ENCODE measurements around the gene MFSD6. TPM values are rescaled to one million over a fixed set of nuclear protein-coding genes. Genes with fewer than 3 reads are reported as not detected.

MFSD6 gene
- total and polyA plus RNA-seq, 2 of the 8 experiments (the other 6 are each of a cell fraction or from before 2014, with no cell fraction given) = 1.8 to 5.1 TPM

DNA sequence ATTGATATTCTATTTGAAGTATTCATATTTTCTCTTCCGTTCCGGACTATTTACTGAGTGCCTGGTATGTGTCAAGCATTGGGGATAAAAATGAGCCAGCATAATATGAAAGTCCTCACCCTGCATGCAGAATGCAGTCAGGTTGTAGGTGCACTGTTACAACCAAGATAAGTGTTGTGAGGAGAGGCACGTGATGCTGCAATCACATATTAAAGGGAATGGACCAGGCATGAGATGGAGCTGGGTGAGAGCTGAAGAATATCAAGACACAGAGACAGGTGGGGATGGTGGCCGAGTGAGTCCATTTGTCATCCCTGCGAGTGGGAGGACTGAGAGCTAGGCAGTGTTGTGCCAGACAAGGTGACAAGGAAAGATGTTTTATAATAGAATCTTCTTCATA lies 52.3 kb downstream of the MFSD6 start:
- Histone ChIP-seq H3K79me2 (ENCODE audit: control insufficient read depth in 1 of 2, insufficient read depth in 2 of 2, low read length in 2 of 2) (no peaks in the 10 kb centered on the region), H2BK15ac (ENCODE audit: low read length) (no peak overlapping the region), H2BK12ac (ENCODE audit: low read depth, low read length) (no peak overlapping the region), H3K9ac (replicated peaks in 1 of 4; ENCODE audit: extremely low read depth in 1 of 4, low read depth in 3 of 4, low read length in 3 of 4) (no peak overlapping the region), H3K9me3 (ENCODE audit: insufficient read depth in 2 of 2, low read depth in 1 of 2, low read length in 1 of 2) (no peaks in the 10 kb centered on the region), H4K20me1 (replicated peaks in 1 of 2; ENCODE audit: control insufficient read depth in 1 of 2, insufficient read depth in 2 of 2, low read length in 2 of 2) (no peaks in the 10 kb centered on the region), H3K27ac (ENCODE audit: low read depth, low read length) (no peak overlapping the region), H3K4me1 (replicated peaks in 1 of 4; ENCODE audit: control insufficient read depth in 3 of 4, insufficient read depth in 4 of 4, low read length in 3 of 4) (no peaks in the 10 kb centered on the region), H2BK20ac (ENCODE audit: low read length) (no peak overlapping the region), H3K79me1 (ENCODE audit: low read depth, low read length) (no peaks in the 10 kb centered on the region), H4K91ac (replicated peaks; ENCODE audit: insufficient read length, low read length) (no peak overlapping the region), H3K4me2 (ENCODE audit: insufficient read depth in 1 of 2, low read depth in 2 of 2, low read length in 2 of 2) (no peak overlapping the region), H3K56ac (replicated peaks; ENCODE audit: insufficient read length, low read depth, low read length) (no peak overlapping the region), H3K27me3 (replicated peaks in 1 of 4; ENCODE audit: control insufficient read depth in 3 of 4, extremely low read depth in 1 of 4, insufficient read depth in 3 of 4, low read length in 3 of 4) (no peaks in the 10 kb centered on the region), H3K36me3 (ENCODE audit: control insufficient read depth in 2 of 4, insufficient read depth in 4 of 4, low read length in 3 of 4) (no peaks in the 10 kb centered on the region), H2AFZ (ENCODE audit: low read length) (no peak overlapping the region), H4K8ac (ENCODE audit: extremely low read depth, insufficient read depth, low read length) (no peak overlapping the region), H3K14ac (ENCODE audit: insufficient read length) (no peak overlapping the region), H3K23me2 (ENCODE audit: low read depth, low read length) (no peaks in the 10 kb centered on the region), H3K18ac (ENCODE audit: extremely low read depth, low read length) (no peak overlapping the region), H3K4me3 (ENCODE audit: extremely low read depth in 1 of 4, insufficient read depth in 2 of 4, low read depth in 3 of 4, low read length in 4 of 4) (no peak overlapping the region), H2BK120ac (replicated peaks; ENCODE audit: low read depth, low read length) (no peak overlapping the region), H3K4ac (replicated peaks; ENCODE audit: insufficient read length, low read depth, low read length) (no peak overlapping the region), H2BK5ac (ENCODE audit: low read depth, low read length) (no peak overlapping the region), H4K5ac (ENCODE audit: insufficient read length, low read depth, low read length) (no peak overlapping the region), H3K23ac (ENCODE audit: insufficient read length) (no peak overlapping the region), H2AK5ac (ENCODE audit: low read depth, low read length) (no peak overlapping the region)
- FAIRE-seq = no peak
- WGBS, 2 experiments (ENCODE audit: extremely low coverage in 1 of 2, insufficient coverage in 1 of 2, insufficient read length in 1 of 2, insufficient replicate concordance in 2 of 2, low coverage in 1 of 2, low lambda C conversion rate in 2 of 2, missing lambda C conversion rate in 1 of 2) = 66% methylated on average over 5 of the region's 5 CpGs; no CpG with 5 or more reads in 1 of the 2 experiments
- ChIA-PET CTCF (ENCODE audit: partially characterized antibody) (interaction anchor here (1.3 to 1.8 kb wide), 3 partner anchors 10 to 78 kb away, joined by 3 to 5 read pairs (median 5); no protein-coding TSS in a partner anchor), POLR2A (ENCODE audit: partially characterized antibody) (no interaction called here)
- TF ChIP-seq SP4 (IDR thresholded peaks at IDR 0.05; ENCODE audit: low read length) (no peak), CHD1 (IDR thresholded peaks at IDR 0.05; ENCODE audit: low read depth, low read length) (no peak), NANOG (IDR thresholded peaks at IDR 0.05; ENCODE audit: insufficient read depth, low read depth, low read length, poor library complexity, severe bottlenecking) (no peak), POU5F1 (IDR thresholded peaks at IDR 0.05; ENCODE audit: low read depth, low read length) (no peak), GABPA (IDR thresholded peaks at IDR 0.05; ENCODE audit: borderline replicate concordance, insufficient read depth, low read length) (no peak), SP1 (IDR thresholded peaks at IDR 0.05; ENCODE audit: low read depth, low read length) (no peak), JUND (IDR thresholded peaks at IDR 0.05; ENCODE audit: low read length) (no peak), JUN (IDR thresholded peaks at IDR 0.05; ENCODE audit: low read depth, low read length) (no peak), FOSL1 (IDR thresholded peaks at IDR 0.05; ENCODE audit: insufficient read depth, low read depth, low read length) (no peak), MAFK (IDR thresholded peaks at IDR 0.05; ENCODE audit: low read depth, low read length) (no peak), BRCA1 (IDR thresholded peaks at IDR 0.05; ENCODE audit: low read depth, low read length) (no peak), SUZ12 (IDR thresholded peaks at IDR 0.05; ENCODE audit: low read length) (no peak), ASH2L (IDR thresholded peaks at IDR 0.05; ENCODE audit: low read length) (no peak), CREB1 (IDR thresholded peaks at IDR 0.05) (no peak), SIRT6 (IDR thresholded peaks at IDR 0.05; ENCODE audit: low read length) (no peak)
- no peak for DNase-seq (ENCODE audit: low read depth in 1 of 2, low spot score in 2 of 2)
